KMS-11 (cell line): ENCODE data around the gene CD164.
"Not testable (repeated sequence)": the region's sequence is repeated elsewhere in the genome, so short reads cannot be mapped to it uniquely, and the experiment has no call there.

Experiments used
- H2AFZ ChIP-seq: fragments of 200-600 bp; sonication (generic); 2 replicates; pipeline ENCODE4 v1.6.1; 2016; ENCODE audit warnings: antibody characterized with exemption, mixed run types, low read depth
- H3K27ac ChIP-seq: fragments of 200-600 bp; sonication (generic); 2 replicates; pipeline ENCODE4 v1.6.1; 2016; ENCODE audit warnings: mild to moderate bottlenecking, mixed run types
- H3K27me3 ChIP-seq: fragments of 200-600 bp; sonication (generic); 2 replicates; pipeline ENCODE4 v1.6.1; 2017; ENCODE audit warnings: mild to moderate bottlenecking, low read depth, mixed run types, moderate library complexity; ENCODE audit not compliant: insufficient read depth
- H3K36me3 ChIP-seq: fragments of 200-600 bp; sonication (generic); 2 replicates; pipeline ENCODE4 v1.6.1; 2017; ENCODE audit warnings: mild to moderate bottlenecking, mixed run types; ENCODE audit not compliant: insufficient read depth
- H3K4me1 ChIP-seq: fragments of 200-600 bp; sonication (generic); 2 replicates; pipeline ENCODE4 v1.6.1; 2016; ENCODE audit warnings: mild to moderate bottlenecking, low read depth, mixed run types; ENCODE audit not compliant: poor library complexity, severe bottlenecking
- H3K4me2 ChIP-seq: fragments of 200-600 bp; sonication (generic); 2 replicates; pipeline ENCODE4 v1.7.0; 2016; ENCODE audit warnings: mild to moderate bottlenecking, mixed run types
- H3K4me3 ChIP-seq: fragments of 200-600 bp; sonication (generic); IDR thresholded peaks from 2 replicates; pipeline ENCODE4 v1.6.1; 2017; ENCODE audit warnings: low read depth, low read length, mixed read lengths; ENCODE audit not compliant: insufficient read depth
- H3K79me2 ChIP-seq: fragments of 200-600 bp; sonication (generic); 2 replicates; pipeline ENCODE4 v1.6.1; 2016; ENCODE audit warnings: low read depth, mixed run types; ENCODE audit not compliant: insufficient read depth
- H3K9ac ChIP-seq: fragments of 200-600 bp; sonication (generic); 2 replicates; pipeline ENCODE4 v1.6.1; 2016; ENCODE audit warnings: mild to moderate bottlenecking, mixed run types
- H4K20me1 ChIP-seq: fragments of 200-600 bp; sonication (generic); 2 replicates; pipeline ENCODE4 v1.6.1; 2016; ENCODE audit warnings: mild to moderate bottlenecking, mixed run types; ENCODE audit not compliant: insufficient read depth
- TF ChIP-seq, protein P1 (sequence below): fragments of 200-600 bp; sonication (generic); conservative IDR thresholded peaks from 2 replicates; pipeline ENCODE4 v1.6.1; 2017; ENCODE audit warnings: low read depth, mild to moderate bottlenecking, antibody characterized with exemption, low read length, moderate library complexity, mixed read lengths

Gene CD164

DNA sequence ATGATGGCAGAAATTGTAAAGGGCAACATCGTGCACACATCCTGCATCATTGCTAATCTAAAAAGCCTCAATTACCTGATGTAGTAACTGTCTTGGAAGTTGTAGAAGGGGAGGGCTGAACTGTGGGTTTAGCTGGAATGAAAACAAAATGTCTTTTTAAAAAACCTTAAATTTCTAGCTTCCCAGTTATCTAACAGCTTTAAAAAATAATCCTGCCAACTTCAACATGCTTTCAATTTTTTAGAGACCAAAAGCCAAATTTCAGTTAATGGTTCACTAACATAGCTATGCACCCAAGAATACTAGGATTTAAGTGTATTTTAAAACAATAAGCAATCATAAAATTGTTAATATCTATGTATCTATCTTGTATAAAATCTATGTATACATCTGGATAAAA is 11.9 kb downstream of the CD164 start:
- H4K20me1 ChIP-seq = no peaks in the 10 kb centered on the region
- TF ChIP-seq, protein P1, sequence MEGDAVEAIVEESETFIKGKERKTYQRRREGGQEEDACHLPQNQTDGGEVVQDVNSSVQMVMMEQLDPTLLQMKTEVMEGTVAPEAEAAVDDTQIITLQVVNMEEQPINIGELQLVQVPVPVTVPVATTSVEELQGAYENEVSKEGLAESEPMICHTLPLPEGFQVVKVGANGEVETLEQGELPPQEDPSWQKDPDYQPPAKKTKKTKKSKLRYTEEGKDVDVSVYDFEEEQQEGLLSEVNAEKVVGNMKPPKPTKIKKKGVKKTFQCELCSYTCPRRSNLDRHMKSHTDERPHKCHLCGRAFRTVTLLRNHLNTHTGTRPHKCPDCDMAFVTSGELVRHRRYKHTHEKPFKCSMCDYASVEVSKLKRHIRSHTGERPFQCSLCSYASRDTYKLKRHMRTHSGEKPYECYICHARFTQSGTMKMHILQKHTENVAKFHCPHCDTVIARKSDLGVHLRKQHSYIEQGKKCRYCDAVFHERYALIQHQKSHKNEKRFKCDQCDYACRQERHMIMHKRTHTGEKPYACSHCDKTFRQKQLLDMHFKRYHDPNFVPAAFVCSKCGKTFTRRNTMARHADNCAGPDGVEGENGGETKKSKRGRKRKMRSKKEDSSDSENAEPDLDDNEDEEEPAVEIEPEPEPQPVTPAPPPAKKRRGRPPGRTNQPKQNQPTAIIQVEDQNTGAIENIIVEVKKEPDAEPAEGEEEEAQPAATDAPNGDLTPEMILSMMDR = no peak
- H3K9ac ChIP-seq = no peak overlapping the region
- H3K36me3 ChIP-seq = no peaks in the 10 kb centered on the region
- H3K79me2 ChIP-seq = no peaks in the 10 kb centered on the region
- no peaks in the 10 kb centered on the region for H3K27me3 ChIP-seq
- no peaks in the 10 kb centered on the region for H3K4me1 ChIP-seq
- no peak overlapping the region for H3K4me2 ChIP-seq
- H3K27ac ChIP-seq = no peak overlapping the region
- no peak overlapping the region for H3K4me3 ChIP-seq
- H2AFZ ChIP-seq = no peak overlapping the region

DNA sequence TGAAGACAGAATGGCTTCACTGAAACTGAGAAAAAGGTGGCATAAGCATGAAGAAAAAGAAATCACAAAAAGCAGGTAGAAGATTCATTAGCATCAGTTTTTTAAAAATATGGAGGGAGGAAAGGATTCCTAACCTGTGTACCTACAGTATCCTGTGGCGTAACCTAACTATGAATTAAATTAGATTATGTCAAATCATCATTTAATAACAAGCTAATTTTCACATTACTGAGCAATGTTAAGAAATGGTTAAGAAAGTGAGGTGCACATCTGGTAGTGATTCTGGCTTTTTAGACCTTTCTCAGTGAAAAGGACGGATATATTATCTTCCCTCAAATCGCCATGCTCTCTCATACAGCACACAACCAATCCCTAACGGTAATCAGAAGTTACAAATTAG is 12.5 kb downstream of the CD164 start:
- no peaks in the 10 kb centered on the region for H4K20me1 ChIP-seq
- no peaks in the 10 kb centered on the region for H3K27me3 ChIP-seq
- H3K36me3 ChIP-seq = no peaks in the 10 kb centered on the region
- no peak overlapping the region for H3K4me2 ChIP-seq
- no peak overlapping the region for H3K4me3 ChIP-seq
- no peaks in the 10 kb centered on the region for H3K4me1 ChIP-seq
- TF ChIP-seq, protein P1 = no peak
- no peak overlapping the region for H2AFZ ChIP-seq
- no peak overlapping the region for H3K9ac ChIP-seq
- no peaks in the 10 kb centered on the region for H3K79me2 ChIP-seq
- H3K27ac ChIP-seq = no peak overlapping the region

DNA sequence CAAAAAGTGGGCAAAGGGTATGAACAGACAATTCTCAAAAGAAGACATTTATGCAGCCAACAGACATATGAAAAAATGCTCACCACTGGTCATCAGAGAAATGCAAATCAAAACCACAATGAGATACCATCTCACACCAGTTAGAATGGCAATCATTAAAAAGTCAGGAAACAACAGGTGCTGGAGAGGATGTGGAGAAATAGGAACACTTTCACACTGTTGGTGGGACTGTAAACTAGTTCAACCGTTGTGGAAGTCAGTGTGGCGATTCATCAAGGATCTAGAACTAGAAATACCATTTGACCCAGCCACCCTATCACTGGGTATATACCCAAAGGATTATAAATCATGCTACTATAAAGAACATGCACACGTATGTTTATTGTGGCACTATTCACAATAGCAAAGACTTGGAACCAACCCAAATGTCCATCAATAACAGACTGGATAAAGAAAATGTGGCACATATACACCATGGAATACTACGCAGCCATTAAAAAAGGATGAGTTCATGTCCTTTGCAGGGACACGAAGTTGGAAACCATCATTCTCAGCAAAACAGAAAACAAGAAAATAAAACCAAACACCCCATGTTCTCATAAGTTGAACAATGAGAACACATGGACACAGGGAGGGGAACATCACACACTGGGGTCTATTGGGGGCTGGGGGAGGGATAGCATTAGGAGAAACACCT is 17.7 kb downstream of the CD164 start:
- H3K27ac ChIP-seq, H3K4me2 ChIP-seq, H3K36me3 ChIP-seq, H3K9ac ChIP-seq, H2AFZ ChIP-seq, H3K4me1 ChIP-seq, H3K4me3 ChIP-seq, H3K79me2 ChIP-seq, H3K27me3 ChIP-seq, H4K20me1 ChIP-seq: not testable (repeated sequence)

DNA sequence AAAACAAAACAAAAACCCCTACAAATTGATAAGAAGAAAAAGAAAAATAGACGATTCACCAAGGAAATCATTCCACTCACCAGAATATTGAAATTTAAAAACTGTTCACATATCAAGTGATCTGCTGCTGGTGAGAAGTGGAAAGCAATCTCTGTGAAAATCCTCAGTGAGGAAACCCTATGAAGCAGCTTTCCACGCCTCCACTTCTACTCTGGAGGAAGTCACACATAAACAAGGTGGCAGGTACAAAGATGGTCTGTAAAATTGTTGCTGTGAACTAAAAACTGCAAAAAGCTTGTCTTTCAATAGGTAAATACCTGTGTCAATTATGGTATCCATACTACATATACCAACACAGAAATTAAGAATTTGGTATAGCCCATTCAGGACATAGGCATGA is 18.5 kb downstream of the CD164 start:
- H3K4me1 ChIP-seq = no peaks in the 10 kb centered on the region

More for the DNA sequence above, 18.5 kb downstream of the CD164 start:
- H4K20me1 ChIP-seq = no peaks in the 10 kb centered on the region
- TF ChIP-seq, protein P1 = no peak
- no peak overlapping the region for H3K4me3 ChIP-seq
- no peaks in the 10 kb centered on the region for H3K27me3 ChIP-seq
- H2AFZ ChIP-seq = no peak overlapping the region
- H3K27ac ChIP-seq = no peak overlapping the region
- no peaks in the 10 kb centered on the region for H3K79me2 ChIP-seq
- H3K36me3 ChIP-seq = no peaks in the 10 kb centered on the region
- H3K9ac ChIP-seq = no peak overlapping the region
- H3K4me2 ChIP-seq = no peak overlapping the region
